Measurements from ENCODE around the gene DZIP1.

DNA sequence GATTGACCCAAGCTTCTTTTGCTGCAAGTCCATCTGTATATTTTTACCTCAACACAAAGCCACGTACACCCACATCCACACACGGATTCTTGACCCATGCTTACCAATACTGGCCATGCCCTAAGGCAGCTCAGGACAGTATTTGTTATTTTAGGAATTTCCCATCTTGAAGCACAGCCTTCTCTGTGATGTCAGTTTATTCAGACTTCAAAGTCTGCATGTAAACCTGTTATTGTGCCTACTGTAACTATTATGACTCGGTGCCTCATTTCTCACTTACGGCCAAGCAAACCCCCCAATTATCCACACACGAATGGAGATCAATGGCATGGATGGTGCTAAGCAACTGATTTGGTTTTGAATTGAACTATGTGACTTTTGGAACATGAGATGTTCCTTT is 74.5 kb downstream of the DZIP1 start:
- TF ChIP-seq, protein P1, sequence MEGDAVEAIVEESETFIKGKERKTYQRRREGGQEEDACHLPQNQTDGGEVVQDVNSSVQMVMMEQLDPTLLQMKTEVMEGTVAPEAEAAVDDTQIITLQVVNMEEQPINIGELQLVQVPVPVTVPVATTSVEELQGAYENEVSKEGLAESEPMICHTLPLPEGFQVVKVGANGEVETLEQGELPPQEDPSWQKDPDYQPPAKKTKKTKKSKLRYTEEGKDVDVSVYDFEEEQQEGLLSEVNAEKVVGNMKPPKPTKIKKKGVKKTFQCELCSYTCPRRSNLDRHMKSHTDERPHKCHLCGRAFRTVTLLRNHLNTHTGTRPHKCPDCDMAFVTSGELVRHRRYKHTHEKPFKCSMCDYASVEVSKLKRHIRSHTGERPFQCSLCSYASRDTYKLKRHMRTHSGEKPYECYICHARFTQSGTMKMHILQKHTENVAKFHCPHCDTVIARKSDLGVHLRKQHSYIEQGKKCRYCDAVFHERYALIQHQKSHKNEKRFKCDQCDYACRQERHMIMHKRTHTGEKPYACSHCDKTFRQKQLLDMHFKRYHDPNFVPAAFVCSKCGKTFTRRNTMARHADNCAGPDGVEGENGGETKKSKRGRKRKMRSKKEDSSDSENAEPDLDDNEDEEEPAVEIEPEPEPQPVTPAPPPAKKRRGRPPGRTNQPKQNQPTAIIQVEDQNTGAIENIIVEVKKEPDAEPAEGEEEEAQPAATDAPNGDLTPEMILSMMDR (conservative IDR thresholded peaks at IDR 0.05), result no peak
- TF ChIP-seq ZFX (IDR thresholded peaks at IDR 0.05), result no peak

All from C4-2B (cell line).